HG03066 (cell line): ENCODE data around the gene CTDP1.

Experiments
- ATAC-seq: cut with Tn5 transposase; IDR thresholded peaks from one replicate; pipeline ENCODE4 v1.9.1; 2021; ENCODE audit warnings: low read depth; ENCODE audit not compliant: unreplicated experiment

CTDP1 gene

GRCh38 chr18:79679552-79680099, at the start of gene CTDP1:
Gene CTDP1 (plus strand): TSS chr18:79679803. CDS start chr18:79679948, 145 bp downstream.
- ATAC-seq, result peak; percentile 52

DNA sequence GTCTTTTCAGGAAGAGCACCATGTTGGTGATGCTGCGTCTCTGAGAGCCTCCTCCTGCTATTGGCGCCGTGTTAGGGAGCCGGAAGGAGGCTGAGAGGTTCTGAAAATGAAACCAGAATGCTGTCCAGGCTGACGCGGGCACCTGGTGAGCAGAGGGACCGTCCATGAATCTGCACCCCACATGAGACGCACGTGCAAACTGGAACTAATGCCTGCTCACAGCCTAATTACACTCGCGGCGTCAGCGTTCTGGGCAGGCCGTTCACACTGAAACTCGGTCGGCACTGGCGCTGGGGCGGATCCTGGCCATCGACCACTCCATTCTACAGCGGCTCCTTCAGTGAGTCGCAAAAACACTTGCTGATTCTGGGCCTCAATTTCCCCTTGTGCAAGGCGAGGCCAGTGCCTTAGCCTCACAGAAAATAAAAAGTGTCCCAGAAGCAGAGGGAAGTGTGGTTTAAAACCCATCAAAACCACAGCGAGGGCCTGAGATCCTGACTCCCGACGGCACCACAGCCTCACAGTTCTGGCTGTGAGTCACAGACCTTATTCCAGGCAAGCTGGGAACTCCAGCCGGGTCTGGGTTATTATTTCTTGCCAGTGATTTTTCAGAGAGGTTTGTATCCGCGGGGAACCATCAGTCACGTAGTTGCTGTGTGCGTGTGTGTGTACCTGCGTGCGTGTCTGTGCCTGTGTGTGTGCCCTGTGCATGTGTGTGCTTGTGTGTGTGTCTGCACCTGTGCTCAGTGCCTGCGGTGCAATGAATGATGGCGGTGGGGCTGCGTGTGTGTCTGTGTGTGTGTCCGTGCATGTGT, 49.1 kb upstream of the CTDP1 start:
- no peak for ATAC-seq

GRCh38 chr18:79631096-79631507, 48.5 kb upstream of the CTDP1 start:
- no peak for ATAC-seq

- ATAC-seq, result no peak
Measured at GRCh38 chr18:79631761-79632446, 47.7 kb upstream of the CTDP1 start.

DNA sequence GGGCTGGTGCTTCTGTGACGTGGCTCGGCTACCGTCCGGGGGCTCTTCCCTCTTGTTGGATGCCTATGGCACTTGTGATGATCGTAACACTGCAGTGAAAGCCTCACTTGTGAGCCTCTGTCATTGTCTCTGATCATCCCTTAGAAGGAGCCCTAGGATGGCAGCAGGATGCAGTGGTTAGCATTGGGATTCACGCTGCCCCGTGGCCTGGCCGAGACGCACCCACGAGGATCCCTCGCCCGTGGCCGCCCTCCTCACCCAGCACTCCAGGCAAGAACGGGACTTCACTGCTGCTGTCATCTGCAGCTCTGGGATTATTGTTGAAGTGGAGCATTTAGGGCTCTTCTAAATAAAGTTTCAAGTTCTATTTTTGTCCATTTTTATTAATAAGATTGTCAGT, 46.8 kb upstream of the CTDP1 start:
- no peak for ATAC-seq

- no peak for ATAC-seq
Measured at GRCh38 chr18:79634186-79634585, 45.4 kb upstream of the CTDP1 start.

DNA sequence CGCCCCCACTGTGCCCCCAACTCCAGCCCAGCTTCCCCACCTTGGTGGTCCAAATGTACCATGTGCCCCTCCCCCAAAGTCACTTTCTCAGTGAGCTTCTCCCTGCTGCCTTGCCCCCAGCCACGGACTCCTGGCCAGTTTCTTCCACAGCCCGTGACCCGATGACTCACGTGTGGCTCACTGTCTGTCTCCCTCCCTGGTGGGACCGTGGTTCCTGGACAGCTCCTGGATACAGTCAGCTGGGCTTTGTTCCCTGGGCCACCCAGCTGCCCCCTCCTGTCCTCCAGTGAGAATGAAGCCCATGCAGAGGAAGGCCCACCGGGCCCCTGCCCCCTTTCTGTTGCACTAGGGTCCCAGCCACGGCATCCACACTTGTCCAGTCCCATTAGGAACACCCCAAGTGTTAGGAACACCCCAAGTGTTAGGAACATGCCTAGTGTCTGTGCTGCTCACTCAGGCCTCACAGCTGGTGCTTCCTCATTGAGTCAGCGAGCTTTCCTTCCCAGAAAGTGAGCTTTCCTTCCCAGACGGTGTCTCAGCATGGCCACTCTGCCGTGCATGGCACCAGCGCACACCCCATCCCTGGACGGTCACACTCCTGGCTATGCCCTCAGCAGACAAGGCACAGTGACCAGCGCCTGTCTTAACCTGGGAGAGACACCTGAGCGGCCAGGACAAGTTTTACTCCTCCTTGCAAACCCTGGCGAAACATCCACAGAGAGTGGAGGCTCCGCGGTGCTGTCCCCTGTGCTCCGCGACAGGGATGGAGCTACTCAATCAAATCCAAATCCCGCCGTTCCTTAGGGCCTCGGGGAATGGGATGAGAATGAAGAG, 44.8 kb upstream of the CTDP1 start:
- ATAC-seq, result no peak

DNA sequence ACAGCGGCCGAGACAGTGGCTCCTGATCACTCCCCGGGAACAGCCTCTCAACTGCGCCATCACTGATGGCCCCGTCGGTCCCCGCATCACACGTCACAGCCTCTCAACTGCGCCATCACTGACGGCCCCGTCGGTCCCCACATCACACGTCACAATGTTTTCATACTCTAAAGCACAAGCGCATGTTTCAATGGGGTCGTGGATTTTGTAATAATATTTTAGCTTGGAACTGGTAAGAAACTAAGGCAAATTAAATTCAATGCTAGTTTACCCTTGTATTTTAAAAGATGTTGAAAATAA, 44.2 kb upstream of the CTDP1 start:
- no peak for ATAC-seq

DNA sequence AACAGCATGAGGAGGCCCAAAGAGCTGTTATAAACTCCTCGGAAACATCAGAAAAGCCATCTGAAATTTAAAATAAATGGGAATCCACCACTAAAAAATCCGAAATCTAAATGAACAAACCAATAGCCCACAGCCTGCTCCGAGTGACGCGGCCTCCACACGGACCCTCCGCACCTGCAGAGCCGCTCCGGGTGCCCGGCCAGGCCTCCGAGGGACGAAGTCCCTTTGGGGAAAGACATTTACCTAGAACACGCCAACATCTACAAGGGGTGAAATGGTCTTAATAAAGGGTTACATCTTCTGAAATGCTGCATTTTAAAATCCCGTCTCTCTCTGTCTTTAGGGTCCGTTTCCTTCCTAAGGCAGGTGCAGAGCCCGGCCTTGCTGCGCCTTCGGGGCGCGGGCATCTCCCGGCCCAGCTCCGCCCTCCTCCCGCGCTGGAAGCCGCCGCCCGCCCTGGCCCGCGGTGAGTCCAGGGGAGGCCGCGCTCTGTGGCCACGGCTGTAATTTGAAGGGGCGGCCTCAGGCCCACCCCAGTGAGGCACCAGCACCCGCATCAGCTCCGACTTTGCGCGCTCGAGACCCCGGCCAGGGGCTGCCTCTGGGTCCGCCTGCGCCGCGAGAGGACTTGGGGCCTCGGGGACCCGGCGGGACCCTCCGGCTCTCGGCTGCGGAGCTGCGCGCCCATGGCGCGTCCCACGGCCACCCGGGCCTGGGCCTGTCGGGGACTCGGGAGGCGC, 42.3 kb upstream of the CTDP1 start:
- no peak for ATAC-seq

DNA sequence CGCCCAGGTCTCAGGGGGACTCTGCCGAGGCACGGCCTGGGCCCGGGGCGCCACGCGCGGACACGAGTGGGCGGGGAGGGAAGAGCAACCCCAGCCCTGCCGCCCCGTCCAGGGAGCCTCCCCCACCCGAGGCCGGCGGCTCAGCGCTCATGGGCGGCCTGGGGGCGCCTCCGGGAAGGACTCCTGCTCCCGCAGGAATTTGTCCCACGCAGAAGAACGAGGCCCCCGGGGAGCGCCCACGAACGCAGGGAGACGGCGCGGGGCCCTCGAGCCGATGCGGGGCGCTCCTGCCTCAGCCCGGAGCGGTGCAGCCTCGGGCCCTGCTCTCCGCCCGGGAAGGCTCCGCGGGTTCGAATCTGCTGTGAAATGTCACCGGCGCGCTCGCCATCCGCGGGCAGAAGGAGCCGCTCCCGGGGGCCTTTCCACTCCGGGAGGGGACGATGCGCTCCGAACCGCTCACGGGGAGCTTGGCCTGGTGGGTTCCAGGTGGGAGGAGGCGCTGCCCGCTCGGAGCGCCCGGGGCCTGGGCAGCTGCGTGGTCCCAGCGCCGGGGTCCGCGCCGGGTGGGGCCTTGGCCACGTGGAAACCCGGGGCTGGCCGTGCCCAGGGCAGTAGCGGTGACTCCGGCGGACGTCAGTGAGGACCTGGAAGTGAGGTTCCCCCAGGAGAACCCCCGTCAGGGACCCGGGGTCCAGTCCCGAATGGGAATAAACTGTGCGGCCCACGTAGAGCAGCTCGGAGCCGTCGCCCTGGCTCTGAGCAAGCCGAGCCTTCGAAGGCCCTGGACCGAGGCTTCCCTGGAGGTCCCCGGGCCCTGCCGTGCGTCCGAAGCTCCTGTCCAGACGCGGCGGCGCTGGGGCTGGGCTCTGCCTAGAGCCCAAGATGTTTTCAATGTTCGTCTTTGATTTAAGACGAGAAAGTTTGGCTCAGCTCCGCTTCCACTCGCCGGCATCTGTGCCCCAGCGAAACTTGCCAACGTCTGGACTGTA, 41.4 kb upstream of the CTDP1 start:
- no peak for ATAC-seq

GRCh38 chr18:79639072-79639829, 40.4 kb upstream of the CTDP1 start:
- ATAC-seq, result no peak

GRCh38 chr18:79640064-79640672, 39.4 kb upstream of the CTDP1 start:
- no peak for ATAC-seq

- ATAC-seq, result no peak
Measured at GRCh38 chr18:79640875-79641274, 38.7 kb upstream of the CTDP1 start.

GRCh38 chr18:79641722-79642497, 37.7 kb upstream of the CTDP1 start:
- no peak for ATAC-seq

- no peak for ATAC-seq
Measured at GRCh38 chr18:79642626-79643025, 37.0 kb upstream of the CTDP1 start.

DNA sequence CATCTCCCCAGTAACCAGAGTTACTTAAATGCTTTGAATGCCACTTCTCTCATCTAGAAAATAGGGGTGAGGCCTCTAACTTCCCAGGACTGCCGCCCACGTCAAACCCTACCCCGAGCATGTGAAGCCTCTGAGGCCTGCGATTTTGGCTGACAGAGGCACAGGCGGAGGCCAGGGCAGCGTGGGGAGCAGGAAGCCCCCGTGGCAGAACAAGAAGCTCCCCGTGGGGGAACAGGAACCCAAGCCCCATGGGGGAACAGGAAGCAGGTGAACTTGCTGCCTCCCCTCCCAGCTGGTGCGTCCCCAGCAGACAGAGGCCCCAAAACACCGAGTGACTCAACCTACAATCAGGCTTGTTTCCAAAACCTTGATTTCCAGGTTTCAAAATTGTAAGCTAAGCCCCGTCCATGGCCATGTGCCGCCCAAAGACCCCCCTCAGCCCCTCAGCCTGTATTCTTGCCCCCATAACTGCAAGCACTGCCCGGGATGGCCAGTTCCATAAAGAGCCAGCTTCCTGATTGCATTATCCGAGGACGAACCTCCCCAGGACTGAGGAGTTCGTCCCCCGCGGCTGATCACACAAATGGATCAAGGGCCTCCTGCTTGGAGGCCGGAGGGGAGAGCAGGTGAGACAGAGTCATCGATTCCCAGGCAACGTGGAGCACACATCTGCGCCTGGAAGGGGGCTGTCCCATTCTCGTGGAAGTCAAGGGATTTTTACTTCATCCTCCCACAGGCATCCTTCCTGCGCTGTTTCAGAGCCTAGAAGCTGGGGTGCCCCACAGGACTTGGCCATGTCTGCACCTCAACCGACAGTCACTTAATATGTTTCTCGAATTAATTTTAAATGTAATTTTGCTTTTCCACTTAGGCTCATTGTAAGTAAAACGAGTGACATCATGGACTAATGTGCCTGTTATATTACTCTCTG, 36.3 kb upstream of the CTDP1 start:
- no peak for ATAC-seq
